ENCODE results near the gene ZNF664. TPM values are rescaled to one million over a fixed set of nuclear protein-coding genes. Genes with fewer than 3 reads are reported as not detected.

ZNF664 gene
- total RNA-seq, 1 donor from 2014 or later = 134 TPM

DNA sequence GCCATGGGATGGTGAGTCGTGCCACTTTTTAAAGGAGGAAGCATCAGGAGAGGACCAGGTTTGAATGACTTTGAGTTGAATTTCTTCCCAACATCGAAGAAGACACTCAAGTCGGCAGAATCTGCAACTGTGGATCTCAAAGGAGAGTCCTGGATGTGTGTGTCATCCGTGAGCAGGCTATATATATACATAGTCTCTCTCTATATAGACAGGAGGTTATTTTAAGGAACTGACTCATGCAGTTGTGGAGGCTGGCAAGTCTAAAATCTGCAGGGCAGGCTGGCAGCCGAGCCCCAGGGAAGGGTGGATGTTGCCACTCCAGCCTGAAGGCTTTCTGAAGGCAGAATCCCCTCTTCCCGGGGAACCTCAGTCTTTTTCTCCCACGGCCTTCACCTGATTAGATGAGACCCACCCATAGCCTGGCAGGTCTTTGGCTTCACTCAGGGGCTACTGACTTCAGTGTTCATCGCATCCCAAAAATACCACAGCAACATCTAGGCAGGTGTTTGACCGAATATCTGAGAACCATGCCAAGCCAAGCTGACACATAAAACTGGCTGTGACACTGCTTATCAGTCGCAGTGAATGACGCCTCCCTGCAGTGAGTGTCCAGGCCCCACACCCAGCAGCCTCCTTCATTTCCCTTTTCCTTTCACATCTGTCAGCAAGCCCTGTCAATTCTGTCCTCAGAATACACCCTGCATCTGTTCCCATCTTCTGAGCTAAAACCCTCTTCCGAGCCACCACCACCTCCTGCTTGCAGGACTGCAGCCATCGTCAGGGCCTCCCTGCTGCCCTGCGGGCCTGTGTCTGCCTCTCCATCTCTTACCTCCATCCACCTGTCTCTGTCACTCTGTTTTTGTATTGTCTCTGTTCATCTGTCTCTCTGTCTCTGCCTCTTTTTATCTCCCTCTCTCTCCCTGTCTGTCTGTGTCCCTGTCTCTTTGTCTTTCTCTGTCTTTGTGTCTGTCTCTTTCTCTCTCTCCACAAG is 54.0 kb downstream of the ZNF664 start:
- DNase-seq (ENCODE audit: extremely low spot score, unreplicated experiment) = no peak
- no peak overlapping the region for H3K4me3 Mint-ChIP-seq (ENCODE audit: unreplicated experiment)
- no peaks in the 10 kb centered on the region for H3K27me3 Mint-ChIP-seq (ENCODE audit: unreplicated experiment)
- H3K4me1 Mint-ChIP-seq (ENCODE audit: unreplicated experiment) = peaks cover 88% of the 10 kb centered on the region
- no peaks in the 10 kb centered on the region for H3K9me3 Mint-ChIP-seq (ENCODE audit: unreplicated experiment)
- TF ChIP-seq, protein P1, sequence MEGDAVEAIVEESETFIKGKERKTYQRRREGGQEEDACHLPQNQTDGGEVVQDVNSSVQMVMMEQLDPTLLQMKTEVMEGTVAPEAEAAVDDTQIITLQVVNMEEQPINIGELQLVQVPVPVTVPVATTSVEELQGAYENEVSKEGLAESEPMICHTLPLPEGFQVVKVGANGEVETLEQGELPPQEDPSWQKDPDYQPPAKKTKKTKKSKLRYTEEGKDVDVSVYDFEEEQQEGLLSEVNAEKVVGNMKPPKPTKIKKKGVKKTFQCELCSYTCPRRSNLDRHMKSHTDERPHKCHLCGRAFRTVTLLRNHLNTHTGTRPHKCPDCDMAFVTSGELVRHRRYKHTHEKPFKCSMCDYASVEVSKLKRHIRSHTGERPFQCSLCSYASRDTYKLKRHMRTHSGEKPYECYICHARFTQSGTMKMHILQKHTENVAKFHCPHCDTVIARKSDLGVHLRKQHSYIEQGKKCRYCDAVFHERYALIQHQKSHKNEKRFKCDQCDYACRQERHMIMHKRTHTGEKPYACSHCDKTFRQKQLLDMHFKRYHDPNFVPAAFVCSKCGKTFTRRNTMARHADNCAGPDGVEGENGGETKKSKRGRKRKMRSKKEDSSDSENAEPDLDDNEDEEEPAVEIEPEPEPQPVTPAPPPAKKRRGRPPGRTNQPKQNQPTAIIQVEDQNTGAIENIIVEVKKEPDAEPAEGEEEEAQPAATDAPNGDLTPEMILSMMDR (IDR thresholded peaks at IDR 0.05) = no peak
- no peaks in the 10 kb centered on the region for H3K36me3 Mint-ChIP-seq (ENCODE audit: unreplicated experiment)
- H3K27ac Mint-ChIP-seq (ENCODE audit: unreplicated experiment) = peak overlapping the region; percentile 70

DNA sequence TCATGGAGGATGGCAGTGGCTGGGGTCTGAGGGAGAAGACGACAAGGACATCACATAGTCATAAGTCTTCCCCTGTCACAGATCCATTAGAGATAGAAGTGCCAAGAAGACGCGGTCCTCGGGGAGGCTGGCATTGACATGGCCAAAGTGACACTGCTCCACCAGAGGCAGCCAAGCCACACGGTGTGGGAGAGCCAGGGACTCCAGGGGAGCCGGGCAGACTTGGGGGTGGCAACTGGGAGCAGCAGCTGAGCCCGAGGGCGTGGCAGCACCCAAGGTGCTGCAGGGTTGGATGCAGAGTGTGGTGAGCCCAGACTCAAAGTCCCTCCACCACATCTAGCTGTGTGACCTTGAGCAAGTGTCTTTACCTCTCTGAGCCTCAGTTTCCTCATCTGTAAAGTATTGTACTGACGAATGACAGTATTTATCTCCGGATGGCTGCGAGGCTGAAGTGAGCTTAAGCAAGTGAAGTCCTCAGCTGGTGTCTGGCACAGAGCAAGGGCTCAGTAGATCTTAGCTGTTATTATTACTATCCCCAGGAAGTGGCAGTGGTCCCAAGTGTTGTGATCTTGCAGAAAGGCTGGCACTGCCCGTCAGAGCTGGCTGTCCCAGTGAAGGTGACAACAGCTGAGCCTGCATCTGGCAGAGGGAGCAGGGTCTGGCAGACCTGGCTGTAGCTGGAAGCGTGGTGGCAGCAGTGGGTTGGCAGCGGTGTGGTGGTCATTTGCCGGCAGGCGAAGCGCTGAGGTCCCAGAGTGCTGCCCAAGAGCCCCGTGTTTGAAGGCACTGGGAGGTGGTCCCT is 54.9 kb downstream of the ZNF664 start:
- no peak for DNase-seq (ENCODE audit: extremely low spot score, unreplicated experiment)
- no peaks in the 10 kb centered on the region for H3K27me3 Mint-ChIP-seq (ENCODE audit: unreplicated experiment)
- H3K4me1 Mint-ChIP-seq (ENCODE audit: unreplicated experiment) = peaks cover 88% of the 10 kb centered on the region
- peak overlapping the region; percentile 70 for H3K27ac Mint-ChIP-seq (ENCODE audit: unreplicated experiment)
- no peak overlapping the region for H3K4me3 Mint-ChIP-seq (ENCODE audit: unreplicated experiment)
- TF ChIP-seq, protein P1 (IDR thresholded peaks at IDR 0.05) = no peak
- no peaks in the 10 kb centered on the region for H3K9me3 Mint-ChIP-seq (ENCODE audit: unreplicated experiment)
- no peaks in the 10 kb centered on the region for H3K36me3 Mint-ChIP-seq (ENCODE audit: unreplicated experiment)

DNA sequence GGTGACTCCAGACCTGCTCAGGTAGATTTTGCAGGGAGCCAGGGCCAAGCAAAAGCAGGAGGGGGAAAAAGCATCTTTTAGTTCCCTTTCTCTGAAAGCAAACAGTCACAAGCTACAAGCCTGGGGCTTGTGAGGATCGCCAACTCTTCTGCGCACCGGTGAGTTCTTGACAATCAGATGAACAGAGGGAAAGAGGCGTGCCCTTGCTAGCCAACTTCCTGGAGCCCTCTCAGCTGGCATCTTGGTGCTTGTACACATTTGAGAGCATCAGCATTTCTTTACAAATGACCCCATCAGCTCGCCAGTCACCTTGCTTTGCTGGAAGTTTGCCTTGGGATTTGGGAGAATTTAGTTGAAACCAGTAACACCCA is 55.5 kb downstream of the ZNF664 start:
- Mint-ChIP-seq H3K9me3 (ENCODE audit: unreplicated experiment) (no peaks in the 10 kb centered on the region), H3K4me1 (ENCODE audit: unreplicated experiment) (peaks cover 85% of the 10 kb centered on the region), H3K36me3 (ENCODE audit: unreplicated experiment) (no peaks in the 10 kb centered on the region), H3K27me3 (ENCODE audit: unreplicated experiment) (no peaks in the 10 kb centered on the region), H3K4me3 (ENCODE audit: unreplicated experiment) (no peak overlapping the region), H3K27ac (ENCODE audit: unreplicated experiment) (peak overlapping the region; percentile 29)
- no peak for DNase-seq (ENCODE audit: extremely low spot score, unreplicated experiment)
- TF ChIP-seq, protein P1 (IDR thresholded peaks at IDR 0.05) = no peak

DNA sequence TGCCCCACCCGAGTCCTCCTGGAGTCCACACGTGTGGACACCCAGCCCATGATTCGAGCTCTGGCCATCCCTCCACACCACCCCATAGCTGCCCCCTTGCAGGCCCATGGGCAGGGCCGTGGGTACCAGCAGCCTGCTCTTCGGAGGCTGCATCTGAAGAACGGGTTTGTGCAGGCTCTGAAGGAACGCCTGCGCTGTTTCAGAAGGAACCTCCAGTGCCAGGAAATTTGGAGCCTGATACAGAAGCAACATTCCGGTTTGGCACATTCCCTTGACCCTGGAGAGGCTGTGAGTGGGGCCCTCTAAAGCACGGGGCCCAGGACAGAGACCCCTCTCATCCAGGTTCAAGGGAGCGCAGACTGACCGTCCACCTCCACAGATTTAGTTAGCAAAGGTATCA is 57.0 kb downstream of the ZNF664 start:
- TF ChIP-seq, protein P1 (IDR thresholded peaks at IDR 0.05) = no peak
- H3K4me1 Mint-ChIP-seq (ENCODE audit: unreplicated experiment) = peaks cover 70% of the 10 kb centered on the region
- H3K36me3 Mint-ChIP-seq (ENCODE audit: unreplicated experiment) = no peaks in the 10 kb centered on the region
- no peak overlapping the region for H3K4me3 Mint-ChIP-seq (ENCODE audit: unreplicated experiment)
- peak overlapping the region; percentile 88 for H3K27ac Mint-ChIP-seq (ENCODE audit: unreplicated experiment)
- H3K9me3 Mint-ChIP-seq (ENCODE audit: unreplicated experiment) = no peaks in the 10 kb centered on the region
- H3K27me3 Mint-ChIP-seq (ENCODE audit: unreplicated experiment) = no peaks in the 10 kb centered on the region
- no peak for DNase-seq (ENCODE audit: extremely low spot score, unreplicated experiment)

DNA sequence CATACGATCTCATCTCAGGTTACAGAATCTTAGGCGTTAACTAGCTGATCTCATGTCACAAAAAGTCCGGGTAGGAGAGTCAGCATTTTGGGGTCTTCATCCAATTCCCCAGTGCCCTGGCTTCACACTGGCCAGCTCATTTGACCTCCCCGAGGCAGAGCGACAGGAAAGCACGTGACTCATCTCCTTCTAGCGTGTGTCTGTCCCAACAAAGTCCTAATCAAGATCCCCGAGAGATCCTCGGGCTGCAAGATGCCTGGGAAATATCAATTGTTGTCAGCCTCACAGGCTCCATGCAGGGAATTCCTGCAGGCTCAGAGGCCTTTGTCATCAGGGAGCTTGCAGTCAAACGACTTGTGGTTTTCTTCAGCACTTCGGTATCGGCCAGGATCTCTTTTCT is 57.5 kb downstream of the ZNF664 start:
- peaks cover 66% of the 10 kb centered on the region for H3K4me1 Mint-ChIP-seq (ENCODE audit: unreplicated experiment)
- H3K9me3 Mint-ChIP-seq (ENCODE audit: unreplicated experiment) = no peaks in the 10 kb centered on the region
- TF ChIP-seq, protein P1 (IDR thresholded peaks at IDR 0.05) = no peak
- H3K27me3 Mint-ChIP-seq (ENCODE audit: unreplicated experiment) = no peaks in the 10 kb centered on the region
- peak overlapping the region; percentile 88 for H3K27ac Mint-ChIP-seq (ENCODE audit: unreplicated experiment)
- H3K36me3 Mint-ChIP-seq (ENCODE audit: unreplicated experiment) = no peaks in the 10 kb centered on the region
- DNase-seq (ENCODE audit: extremely low spot score, unreplicated experiment) = no peak
- H3K4me3 Mint-ChIP-seq (ENCODE audit: unreplicated experiment) = peak overlapping the region; percentile 44

All from osteocyte (in vitro differentiated cells).